Stimulated activated CD4-positive, alpha-beta T cell treated with anti-CD3 and anti-CD28 coated beads, TNF-alpha, amount 100 ng/mL, for 4 hours (primary cell): ENCODE measurements around the gene GPC2.
"Not testable (repeated sequence)": the region's sequence is repeated elsewhere in the genome, so short reads cannot be mapped to it uniquely, and the experiment has no call there.

ENCODE experiments used
- DNase-seq, 3 experiments: peaks; one replicate each; pipeline ENCODE4 v3.0.0-alpha.2; 2020; ENCODE audit warnings: low read depth in 3 of 3

Gene GPC2

DNA sequence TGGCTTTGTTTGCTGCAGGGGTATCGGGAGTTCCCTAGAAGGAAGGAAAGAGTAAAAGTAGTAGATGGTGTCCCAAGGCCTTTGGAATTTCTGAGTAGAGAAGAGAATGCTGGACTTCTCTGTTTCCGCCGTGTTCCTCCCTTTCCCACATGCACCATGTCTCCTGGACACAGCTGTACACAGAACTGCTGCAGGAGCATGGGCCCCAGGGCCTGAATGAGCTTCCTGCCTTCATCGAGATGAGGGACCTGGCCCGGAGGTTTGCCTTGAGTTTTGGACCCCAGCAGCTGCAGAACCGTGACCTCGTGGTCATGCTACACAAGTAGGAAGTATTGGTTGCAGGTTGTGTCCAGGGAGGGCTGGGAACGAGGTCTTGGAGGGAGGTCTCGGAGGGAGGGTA lies 27.3 kb upstream of the GPC2 start:
- DNase-seq: no peak

DNA sequence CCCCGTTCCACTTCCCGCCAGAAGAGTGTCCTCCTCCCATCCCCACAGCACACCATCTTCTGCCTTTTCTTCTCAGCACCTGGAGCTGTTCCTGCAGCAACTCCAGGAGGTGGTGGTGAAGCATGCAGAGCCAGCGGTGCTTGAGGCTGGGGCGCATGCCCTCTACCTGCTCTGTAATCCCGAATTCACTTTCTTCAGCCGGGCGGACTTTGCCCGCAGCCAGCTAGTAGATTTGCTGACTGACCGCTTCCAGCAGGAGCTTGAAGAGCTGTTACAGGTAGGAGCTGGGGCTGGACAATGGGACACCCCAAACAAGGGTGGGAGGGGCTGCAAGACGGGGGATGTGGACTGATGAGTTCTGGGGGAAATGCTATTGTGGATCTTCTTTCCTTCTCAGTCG lies 23.5 kb upstream of the GPC2 start:
- DNase-seq: no peak

DNA sequence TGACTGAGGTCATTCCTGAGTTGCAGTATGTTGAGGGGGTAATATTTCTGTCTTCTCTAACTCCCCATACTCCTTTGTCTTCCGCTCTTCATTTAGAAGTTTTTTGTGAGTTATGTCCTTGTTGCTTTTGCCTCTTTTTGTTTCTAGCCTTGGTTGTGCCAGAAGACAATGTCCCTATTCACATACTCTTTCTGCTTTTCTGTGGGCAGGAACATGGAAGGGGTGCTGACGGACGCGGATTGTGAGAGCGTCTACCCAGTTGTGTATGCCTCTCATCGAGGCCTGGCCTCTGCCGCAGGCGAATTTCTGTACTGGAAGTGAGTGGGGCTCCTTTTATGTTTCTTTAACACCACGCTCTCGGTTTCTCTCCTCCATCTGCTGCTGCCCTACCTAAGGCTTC lies 21.1 kb upstream of the GPC2 start:
- DNase-seq: no peak

DNA sequence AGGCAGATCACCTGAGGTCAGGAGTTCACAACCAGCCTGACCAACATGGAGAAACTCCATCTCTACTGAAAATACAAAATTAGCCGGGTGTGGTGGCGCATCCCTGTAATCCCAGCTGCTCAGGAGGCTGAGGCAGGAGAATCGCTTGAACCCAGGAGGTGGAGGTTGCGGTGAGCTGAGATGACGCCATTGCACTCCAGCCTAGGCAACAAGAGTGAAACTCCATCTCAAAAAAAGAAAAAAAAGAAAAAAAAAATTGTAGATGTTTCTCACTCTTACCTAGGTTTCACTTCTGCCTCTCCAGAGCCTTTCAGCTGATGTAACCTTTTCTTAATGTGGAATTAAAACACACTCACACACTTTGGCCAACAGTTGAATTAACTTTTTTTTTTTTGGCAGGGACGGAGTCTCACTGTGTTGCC lies 18.7 kb upstream of the GPC2 start:
- DNase-seq: not testable (repeated sequence)

- DNase-seq: no peak
These were observed 18.0 kb upstream of the GPC2 start for GRCh38 chr7:100195222-100195621.

- no peak for DNase-seq
These were observed 15.8 kb upstream of the GPC2 start for GRCh38 chr7:100192969-100193368.

GRCh38 chr7:100192281-100192862 lies 15.2 kb upstream of the GPC2 start:
- DNase-seq: not testable (repeated sequence)

- no peak for DNase-seq
These were observed 14.6 kb upstream of the GPC2 start for GRCh38 chr7:100191775-100192174.

- DNase-seq: no peak
These were observed 13.0 kb upstream of the GPC2 start for GRCh38 chr7:100190048-100190711.

- DNase-seq: no peak
These were observed 11.9 kb upstream of the GPC2 start for GRCh38 chr7:100189061-100189460.

- no peak for DNase-seq
These were observed 8.5 kb upstream of the GPC2 start for GRCh38 chr7:100185726-100186125.

- DNase-seq: not testable (repeated sequence)
These were observed 5.9 kb upstream of the GPC2 start for GRCh38 chr7:100183090-100183489.

DNA sequence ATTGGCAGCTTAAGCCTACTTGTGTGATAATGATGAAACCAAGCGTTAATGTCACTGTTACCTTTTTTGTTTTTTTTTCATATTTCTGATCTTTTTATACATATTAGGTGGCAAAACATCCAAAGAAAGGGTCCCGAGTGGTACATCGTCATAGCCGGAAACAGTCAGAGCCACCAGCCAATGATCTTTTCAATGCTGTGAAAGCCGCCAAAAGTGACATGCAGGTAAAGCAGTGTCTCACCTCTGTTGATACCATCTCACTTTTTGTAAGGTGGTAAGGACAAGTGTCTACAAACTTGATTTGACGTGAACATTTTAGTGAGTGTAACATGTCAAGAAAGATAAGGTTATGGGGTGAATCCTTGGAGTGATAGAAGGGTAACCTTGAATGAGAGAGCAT lies 5.4 kb upstream of the GPC2 start:
- DNase-seq: not testable (repeated sequence)

DNA sequence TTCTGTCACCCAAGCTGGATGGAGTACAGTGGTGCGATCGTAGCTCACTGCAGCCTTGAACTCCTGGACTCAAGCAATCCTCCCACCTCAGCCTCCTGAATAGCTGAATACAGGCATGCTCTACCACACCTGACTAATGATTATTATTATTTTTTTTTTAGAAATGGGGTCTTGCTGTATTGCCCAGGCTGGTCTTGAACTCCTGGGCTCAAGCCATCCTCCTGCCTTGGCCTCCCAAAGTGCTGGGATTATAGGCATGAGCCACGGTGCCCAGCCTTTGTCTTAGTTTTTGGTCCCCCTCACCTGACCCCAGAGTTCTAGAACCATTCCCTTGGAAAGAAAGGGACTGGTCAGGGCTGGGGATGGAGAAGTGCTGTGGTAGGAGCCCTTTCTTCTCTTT lies 2.9 kb upstream of the GPC2 start:
- not testable (repeated sequence) for DNase-seq

GRCh38 chr7:100176096-100177044 lies 811 bp downstream of the GPC2 start:
- DNase-seq: no peak

- no peak for DNase-seq
These were observed 1.8 kb downstream of the GPC2 start for GRCh38 chr7:100175296-100175935.

GRCh38 chr7:100174582-100174981 lies 2.6 kb downstream of the GPC2 start:
- no peak for DNase-seq

GRCh38 chr7:100173806-100174495 lies 3.2 kb downstream of the GPC2 start:
- DNase-seq: no peak

DNA sequence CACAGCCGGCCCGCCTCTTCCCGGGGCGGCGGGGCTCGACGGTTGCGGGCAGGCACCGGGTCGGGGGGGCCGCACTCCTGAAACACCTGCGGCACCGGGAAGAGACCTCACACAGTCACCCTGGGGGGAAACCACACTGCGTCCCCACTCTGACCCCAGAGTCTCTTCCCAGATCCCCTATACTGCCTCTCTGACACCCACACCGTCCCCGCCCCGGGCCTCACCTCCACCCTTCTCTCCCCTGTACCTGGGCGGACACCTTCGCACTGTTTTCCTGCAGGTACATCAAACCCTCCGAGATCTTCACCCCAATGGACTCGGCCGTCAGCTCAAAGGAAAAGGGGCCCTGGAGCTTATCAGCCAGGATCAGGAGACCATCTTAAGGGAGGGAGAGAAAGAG lies 5.3 kb downstream of the GPC2 start:
- DNase-seq: no peak

GRCh38 chr7:100171087-100171681 lies 6.0 kb downstream of the GPC2 start:
- no peak for DNase-seq
